ENCODE results near the gene UST. TPM values are rescaled to one million over a fixed set of nuclear protein-coding genes. Genes with fewer than 3 reads are reported as not detected.
"Not testable (repeated sequence)": the region's sequence is repeated elsewhere in the genome, so short reads cannot be mapped to it uniquely, and the experiment has no call there.

UST gene
- total RNA-seq, 2 donors from 2014 or later = 3.5 to 6.5 TPM

DNA sequence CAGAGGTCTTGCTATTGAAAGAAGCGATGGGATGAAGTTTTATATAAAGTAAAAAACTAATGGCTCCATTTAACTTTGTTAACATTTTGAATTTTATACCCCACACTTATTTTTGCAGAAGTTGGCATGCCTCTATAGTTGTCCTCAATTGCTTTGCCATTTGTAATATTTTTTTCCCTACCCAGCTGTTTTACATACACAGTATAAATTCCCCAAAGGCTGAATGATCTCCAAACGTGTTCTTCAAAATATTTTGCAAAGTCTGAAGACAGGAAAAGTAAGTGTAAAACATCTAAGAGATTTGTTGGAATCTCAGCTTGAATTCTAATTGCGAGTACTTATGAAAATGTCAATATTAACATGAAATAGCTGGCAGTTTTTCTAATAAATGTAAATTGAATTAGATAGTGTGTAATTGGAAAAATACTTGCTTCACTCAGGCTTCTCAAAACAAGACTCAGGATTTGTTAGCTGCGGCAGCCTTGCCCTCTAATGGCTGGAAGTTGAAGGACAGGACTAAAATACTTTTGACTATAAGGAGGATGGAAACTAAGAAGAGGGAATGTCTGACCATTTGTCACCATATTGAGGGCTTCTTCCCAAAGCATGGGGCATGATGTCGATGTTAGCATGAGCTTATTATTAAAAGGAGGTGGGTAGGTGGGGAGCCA is 226.8 kb downstream of the UST start:
- DNase-seq (no peak), ATAC-seq (no peak)
- intact Hi-C loops (cut with DNase I) = no loop called here

DNA sequence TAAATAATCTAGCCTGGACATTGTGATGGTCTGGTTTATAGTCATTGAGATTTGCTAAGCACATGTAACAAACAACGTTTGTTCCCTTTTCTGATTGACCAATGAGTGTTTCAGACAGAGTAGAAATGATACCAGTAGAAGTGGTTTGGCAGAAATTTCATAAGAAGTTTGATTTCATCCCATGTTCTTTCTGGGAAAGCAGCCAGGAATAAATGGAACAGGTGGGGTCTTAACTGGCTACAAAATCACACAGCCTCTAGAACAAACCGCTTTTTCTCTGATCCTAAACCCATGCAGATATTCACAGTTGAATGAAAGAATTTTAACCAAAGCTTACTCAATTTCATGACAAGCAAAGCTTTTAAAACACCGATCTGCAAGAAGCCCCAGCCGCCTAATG is 227.5 kb downstream of the UST start:
- intact Hi-C loops (cut with DNase I) = no loop called here
- DNase-seq = no peak
- ATAC-seq = no peak

- ATAC-seq; DNase-seq; intact Hi-C loops (cut with DNase I): not testable (repeated sequence)
Measured at GRCh38 chr6:148978298-148978697, 231.5 kb downstream of the UST start.

DNA sequence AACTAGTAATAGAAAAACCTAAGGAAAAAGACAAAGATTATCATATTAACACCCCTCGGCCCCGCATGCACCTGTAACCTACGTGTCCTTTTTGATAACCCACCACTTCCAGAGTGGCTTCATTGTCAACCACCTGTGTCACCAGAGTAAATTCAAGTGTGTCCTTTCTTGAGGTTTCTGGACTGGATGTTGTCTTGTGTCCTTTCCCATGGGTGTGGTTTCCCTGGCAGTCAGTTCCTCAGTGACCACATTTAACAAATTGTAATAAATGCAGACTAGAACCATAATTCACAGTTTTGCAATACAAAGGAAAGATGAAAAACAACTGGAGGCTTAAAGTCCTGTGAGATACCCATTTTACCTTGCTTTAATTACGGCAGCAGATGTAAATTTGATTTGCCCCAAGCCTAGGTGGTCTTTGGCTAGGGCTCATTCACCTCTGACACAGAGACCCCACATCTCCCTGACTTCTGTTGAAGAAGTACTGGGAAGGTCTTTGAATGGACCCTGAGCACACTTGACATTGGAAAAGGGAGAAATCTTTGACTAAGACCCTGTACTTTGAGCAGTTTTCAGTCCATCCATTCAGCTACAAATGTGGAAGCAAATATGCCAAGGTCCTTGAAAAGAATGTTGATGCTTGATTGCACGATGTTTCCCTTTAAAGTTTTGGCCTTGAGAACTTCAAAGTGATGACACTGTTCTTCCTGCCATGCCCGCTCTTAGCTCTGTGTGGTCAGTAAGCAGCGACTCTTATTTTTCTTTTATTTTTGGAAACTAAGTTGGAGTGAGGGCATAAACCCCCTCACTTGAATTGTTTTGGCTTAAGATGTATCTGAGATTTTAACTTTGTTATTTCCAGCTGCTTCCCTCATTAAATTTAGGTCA is 232.4 kb downstream of the UST start:
- no peak for DNase-seq
- intact Hi-C loops (cut with DNase I) = no loop called here
- ATAC-seq = no peak

DNA sequence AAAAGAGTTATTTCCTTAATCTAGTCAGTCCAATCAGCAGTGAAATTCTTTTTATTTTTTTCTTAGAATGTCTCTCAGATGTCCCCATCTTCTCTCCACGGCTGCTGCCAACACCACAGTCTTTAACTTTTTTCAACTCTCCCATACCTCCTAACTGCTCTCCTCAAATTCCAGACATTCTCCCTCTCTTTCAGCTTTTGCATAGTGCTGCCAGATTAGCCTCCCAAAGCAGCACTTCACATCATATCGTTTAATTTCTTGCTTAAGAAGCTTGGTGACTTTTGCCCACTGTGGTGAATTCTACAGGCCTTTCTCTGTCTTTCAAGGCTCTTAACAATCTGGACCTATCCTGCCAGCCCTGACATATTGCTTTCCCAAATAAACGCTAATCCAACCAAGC is 233.4 kb downstream of the UST start:
- intact Hi-C loops (cut with DNase I) = no loop called here
- no peak for DNase-seq
- ATAC-seq = no peak

- intact Hi-C loops (cut with DNase I) = no loop called here
- no peak for DNase-seq
- no peak for ATAC-seq
Measured at GRCh38 chr6:148981515-148981914, 234.7 kb downstream of the UST start.

DNA sequence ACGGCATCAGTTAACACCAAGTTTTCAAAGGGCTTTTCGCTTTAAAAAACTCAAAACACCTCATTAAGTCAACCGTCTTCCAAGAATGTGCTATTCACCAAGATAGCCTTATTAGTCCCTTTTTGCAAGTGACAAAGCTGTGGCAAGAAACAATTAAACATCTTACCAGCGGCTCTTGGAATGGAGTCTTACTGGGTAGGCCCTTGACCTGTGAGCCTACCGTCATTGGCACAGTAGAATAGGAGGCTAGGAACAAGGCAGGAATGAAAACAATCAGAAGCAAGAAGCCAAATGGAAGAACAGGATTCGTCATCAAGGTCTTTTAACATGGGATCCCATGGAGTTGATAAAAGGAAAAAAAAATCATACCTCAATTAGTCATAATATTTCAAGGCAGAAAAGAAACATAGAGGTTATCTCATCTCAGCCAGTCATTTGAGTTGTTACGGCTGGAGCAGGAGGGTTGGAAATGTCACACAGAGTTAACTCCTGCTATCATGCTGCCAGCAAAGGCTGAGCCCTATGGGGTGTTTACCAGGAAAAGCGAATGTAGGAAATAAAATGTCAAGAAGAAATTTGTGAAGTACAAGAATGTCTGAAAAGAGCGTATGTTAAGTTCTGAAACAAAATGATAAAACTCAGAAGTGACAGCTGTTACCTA is 236.4 kb downstream of the UST start:
- intact Hi-C loops (cut with DNase I) = no loop called here
- ATAC-seq (no peak), DNase-seq (no peak)

GRCh38 chr6:148983966-148984365 is 237.1 kb downstream of the UST start:
- intact Hi-C loops (cut with DNase I) = no loop called here
- ATAC-seq (no peak), DNase-seq (no peak)

DNA sequence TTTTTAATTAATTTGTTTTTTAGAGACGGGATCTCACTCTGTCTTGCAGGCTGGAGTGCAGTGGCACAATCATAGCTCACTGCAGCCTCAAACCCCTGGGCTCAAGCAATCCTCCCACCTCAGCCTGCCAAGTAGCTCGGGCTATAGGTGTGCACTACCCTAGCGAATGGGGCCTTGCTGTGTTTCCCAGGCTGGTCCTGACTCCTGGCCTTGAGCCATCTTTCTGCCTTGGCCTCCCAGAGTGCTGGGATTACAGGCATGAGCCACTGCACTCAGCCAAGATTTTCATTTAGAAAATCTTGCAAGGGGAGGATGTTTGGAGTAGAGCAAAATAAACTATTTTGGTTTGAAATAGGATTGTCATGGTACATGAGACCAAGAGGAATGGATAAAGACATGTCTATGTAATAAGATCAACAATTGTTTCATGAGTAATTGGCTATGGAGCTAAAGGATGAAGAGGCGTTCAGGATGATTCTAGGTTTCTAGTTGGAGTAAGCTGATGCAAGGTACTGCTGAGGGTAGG is 237.8 kb downstream of the UST start:
- ATAC-seq = no peak
- intact Hi-C loops (cut with DNase I) = no loop called here
- no peak for DNase-seq

DNA sequence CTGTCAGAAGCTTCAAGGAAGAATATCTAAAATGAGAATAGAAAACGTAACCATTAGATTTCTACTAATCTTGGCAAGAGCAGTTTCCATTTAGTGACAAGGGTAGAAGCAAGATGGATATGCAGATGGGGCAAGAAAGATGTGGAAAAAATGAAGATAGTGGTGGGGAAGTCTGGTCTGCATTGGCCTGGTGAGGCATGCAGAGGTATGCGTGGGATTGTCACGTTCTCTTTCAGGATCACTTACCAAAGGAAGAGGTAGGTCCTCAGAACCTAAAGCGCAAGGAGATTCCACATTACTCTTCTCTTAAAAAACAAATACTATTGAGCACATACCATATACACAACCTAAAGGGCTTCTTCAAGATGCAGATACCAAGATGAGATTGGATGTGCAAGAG is 238.7 kb downstream of the UST start:
- DNase-seq (no peak), ATAC-seq (no peak)
- intact Hi-C loops (cut with DNase I) = no loop called here

GRCh38 chr6:148986608-148987007 is 239.8 kb downstream of the UST start:
- ATAC-seq (no peak), DNase-seq (no peak)
- intact Hi-C loops (cut with DNase I) = no loop called here

GRCh38 chr6:148987982-148988381 is 241.2 kb downstream of the UST start:
- ATAC-seq = no peak
- no peak for DNase-seq
- intact Hi-C loops (cut with DNase I) = no loop called here

- no peak for DNase-seq
- intact Hi-C loops (cut with DNase I) = no loop called here
- ATAC-seq = no peak
Measured at GRCh38 chr6:148989585-148989984, 242.8 kb downstream of the UST start.

DNA sequence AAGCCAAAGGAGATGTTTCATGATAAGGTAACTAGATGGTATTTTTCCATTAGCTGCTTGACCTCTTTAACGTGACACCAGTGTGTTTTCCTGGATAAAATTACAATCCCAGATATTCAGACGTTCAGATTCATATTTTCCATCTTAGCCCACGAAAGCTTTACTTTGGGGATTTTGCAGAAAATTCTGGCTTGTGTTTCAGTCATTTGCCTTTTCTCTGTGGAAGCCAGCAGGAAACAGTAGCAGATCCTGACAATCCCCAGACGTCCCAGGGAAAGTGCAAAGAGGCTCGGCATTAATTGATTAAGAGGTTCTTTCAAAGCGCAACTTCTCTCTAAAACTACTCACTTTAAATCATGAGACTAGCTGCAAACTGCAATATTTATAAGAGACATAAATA is 243.6 kb downstream of the UST start:
- ATAC-seq (no peak), DNase-seq (no peak)
- intact Hi-C loops (cut with DNase I) = no loop called here

GRCh38 chr6:148996815-148997214 is 250.0 kb downstream of the UST start:
- intact Hi-C loops (cut with DNase I) = no loop called here
- DNase-seq = no peak
- ATAC-seq = no peak

GRCh38 chr6:148997865-148998264 is 251.0 kb downstream of the UST start:
- no peak for ATAC-seq
- intact Hi-C loops (cut with DNase I) = no loop called here
- DNase-seq = no peak

DNA sequence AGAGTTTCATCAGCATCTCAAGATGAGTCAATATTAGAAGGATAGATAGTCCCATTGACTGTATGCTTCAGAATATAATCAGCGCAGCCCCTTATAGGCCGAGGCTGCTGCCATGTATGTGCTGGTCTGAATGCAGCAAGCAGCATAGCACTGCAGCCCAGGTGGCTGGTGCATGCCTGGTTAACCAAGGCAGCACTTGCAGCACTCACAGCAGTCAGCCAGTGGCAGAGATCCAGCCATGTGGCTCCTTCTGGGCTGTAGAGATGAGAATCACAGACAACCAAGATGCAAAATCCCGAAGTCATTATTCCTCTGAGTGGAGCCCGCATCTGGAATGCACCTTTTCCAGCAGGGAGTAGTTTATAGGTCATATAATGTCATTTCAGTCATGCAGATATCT is 251.9 kb downstream of the UST start:
- intact Hi-C loops (cut with DNase I) = no loop called here
- ATAC-seq = peak; percentile 40 to 45
- no peak for DNase-seq

DNA sequence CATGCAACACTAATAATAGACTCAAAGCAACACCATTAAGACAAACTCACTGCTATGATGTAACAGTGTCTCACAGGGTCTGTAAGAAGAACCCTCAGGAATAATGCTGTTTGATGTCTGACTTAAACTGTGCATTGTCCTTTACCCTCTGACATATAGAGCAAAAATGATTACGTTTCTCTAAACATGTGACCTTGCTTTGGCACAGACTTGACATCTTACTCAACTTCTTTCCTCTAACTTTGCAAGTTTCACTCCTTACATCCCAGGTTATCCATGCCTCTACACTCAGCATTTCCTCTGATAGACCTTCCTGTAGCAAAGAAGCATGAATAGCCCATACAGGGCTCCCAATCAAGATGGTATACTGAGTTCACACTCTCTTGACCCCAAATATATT is 252.7 kb downstream of the UST start:
- ATAC-seq (peak; percentile 21 to 37), DNase-seq (no peak)
- intact Hi-C loops (cut with DNase I) = no loop called here

DNA sequence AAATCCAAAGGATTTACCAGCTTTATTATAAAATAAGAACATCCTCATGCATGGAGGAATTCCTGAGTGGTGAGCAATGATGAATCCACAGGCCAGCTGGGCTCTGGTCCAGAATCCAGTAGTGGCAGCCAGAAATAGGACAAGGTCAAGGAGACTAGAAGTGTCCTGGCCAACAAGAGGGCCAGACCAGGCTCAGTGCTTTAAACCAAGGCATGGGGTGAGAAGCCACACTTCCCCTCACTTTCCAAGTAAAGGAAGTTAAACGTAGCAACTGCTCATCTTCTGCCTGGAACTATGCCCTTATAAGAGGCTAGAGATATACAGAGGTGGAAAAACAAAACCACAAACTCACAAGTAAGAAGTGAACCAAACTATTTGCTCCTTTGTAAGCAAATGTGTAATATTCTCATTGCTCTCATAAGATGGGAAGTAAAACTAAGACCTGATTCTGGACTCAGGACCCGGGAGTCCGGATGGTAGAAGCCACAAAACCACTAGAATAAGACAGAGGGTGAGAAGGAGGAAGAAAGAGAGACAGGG is 253.2 kb downstream of the UST start:
- intact Hi-C loops (cut with DNase I) = no loop called here
- DNase-seq (peak; percentile 71), ATAC-seq (peak; percentile 97)

DNA sequence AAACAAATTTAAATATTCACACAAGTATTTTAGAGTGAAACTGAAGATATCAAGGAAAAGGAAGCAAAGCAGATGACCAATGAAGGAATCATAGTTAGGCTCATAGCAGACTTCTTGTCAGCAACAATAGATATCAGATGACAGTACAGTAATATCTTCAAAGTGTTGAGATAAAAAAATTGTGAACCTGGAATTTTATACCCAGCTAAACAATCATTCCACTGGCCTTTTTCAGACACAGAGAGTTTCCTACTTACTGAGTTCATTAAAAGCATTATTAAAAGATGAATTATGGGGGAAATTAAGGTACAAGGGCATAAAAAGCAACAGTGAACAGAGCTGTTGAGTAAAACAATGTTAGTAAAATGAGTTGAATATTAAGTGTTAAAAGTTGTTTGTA is 254.6 kb downstream of the UST start:
- no peak for DNase-seq
- intact Hi-C loops (cut with DNase I) = no loop called here
- no peak for ATAC-seq
